GM21786 (cell line): ENCODE measurements around the gene SARNP.

ENCODE experiments used
- ATAC-seq: cut with Tn5 transposase; IDR thresholded peaks from one replicate; pipeline ENCODE4 v1.9.1; 2021; ENCODE audit not compliant: unreplicated experiment

The SARNP gene

GRCh38 chr12:55711786-55712553 is 105.6 kb downstream of the SARNP start:
- ATAC-seq, result no peak

GRCh38 chr12:55708695-55709233 is 108.8 kb downstream of the SARNP start:
- no peak for ATAC-seq

GRCh38 chr12:55707841-55708694 is 109.5 kb downstream of the SARNP start, which contains the start of gene ITGA7:
Gene ITGA7, minus strand, starts transcription at chr12:55707904. Its CDS starts 222 bp downstream, at chr12:55707682.
- ATAC-seq, result peak; percentile 69
